HuH-7 (cell line): ENCODE data around the gene CARD19.

ENCODE experiments used
- DNase-seq: peaks from one replicate; pipeline ENCODE4 v3.0.0; 2011; ENCODE audit warnings: low spot score

The CARD19 gene

GRCh38 chr9:93161786-93162562 is 66.0 kb downstream of the CARD19 start:
- DNase-seq, result no peak
